ENCODE results near the gene HSBP1. TPM values are rescaled to one million over a fixed set of nuclear protein-coding genes. Genes with fewer than 3 reads are reported as not detected.

The HSBP1 gene
- total and polyA plus RNA-seq, 2 of the 13 experiments (the other 11 are each of a cell fraction or from before 2014, with no cell fraction given) = 249 to 292 TPM

DNA sequence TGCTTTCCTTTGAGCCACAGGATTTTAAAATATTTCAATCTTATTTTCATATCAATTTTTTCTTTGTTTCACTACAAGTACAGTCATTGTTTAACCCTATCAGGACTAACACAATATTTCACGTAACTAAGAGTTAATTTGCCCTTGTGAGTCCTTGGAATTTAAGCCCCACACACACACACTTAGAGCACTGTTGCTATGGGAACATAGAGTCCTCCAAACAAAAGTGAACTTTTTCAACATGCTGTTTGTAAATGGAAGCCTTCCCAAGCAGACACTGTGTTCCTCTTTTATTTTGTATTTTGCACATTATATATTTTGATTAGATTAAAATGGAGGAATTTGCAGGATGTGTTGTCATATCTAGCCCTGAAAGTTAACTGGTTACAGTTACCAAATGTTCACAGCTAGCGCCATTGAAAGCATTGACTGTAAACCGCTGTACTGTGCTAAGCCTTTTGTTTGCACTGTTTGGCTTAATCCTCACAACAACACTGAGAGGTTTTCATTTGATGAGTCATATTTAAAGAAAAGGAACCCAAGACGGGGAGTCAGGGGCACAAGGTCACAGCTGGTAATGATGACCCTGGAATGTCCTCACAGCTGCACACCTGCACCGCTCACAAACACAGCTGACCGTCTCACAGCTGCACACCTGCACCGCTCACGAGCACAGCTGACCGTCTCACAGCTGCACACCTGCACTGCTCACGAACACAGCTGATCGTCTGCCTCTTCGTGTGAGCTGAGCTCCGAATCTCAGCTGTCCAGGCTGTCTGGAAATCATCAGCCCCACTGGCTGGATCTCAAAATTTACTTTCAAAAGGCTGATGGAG, 6.3 kb downstream of the HSBP1 start (continued):
- TF ChIP-seq POGZ (CRISPR knock-in tag; IDR thresholded peaks at IDR 0.05) (0 out of 2 replicates have a peak, but pooled peaks have one; percentile 29), GTF3A (CRISPR knock-in tag; conservative IDR thresholded peaks at IDR 0.05) (no peak), ZNF296 (CRISPR knock-in tag; conservative IDR thresholded peaks at IDR 0.05) (no peak), KMT2A (CRISPR knock-in tag; IDR thresholded peaks at IDR 0.05) (no peak), ZBTB42 (CRISPR knock-in tag; IDR thresholded peaks at IDR 0.05) (0 out of 2 replicates have a peak, but pooled peaks have one; percentile 70), PITX1 (CRISPR knock-in tag; IDR thresholded peaks at IDR 0.05) (peak; percentile 98), ZNF75D (CRISPR knock-in tag; IDR thresholded peaks at IDR 0.05; ENCODE audit: borderline replicate concordance) (no peak), PHF5A (CRISPR knock-in tag; IDR thresholded peaks at IDR 0.05; ENCODE audit: low read depth, unreplicated experiment) (no peak), ETV6 (CRISPR knock-in tag; conservative IDR thresholded peaks at IDR 0.05) (no peak), ZKSCAN8 (CRISPR knock-in tag; IDR thresholded peaks at IDR 0.05; ENCODE audit: borderline replicate concordance) (peak; percentile 89), PHF21A (CRISPR knock-in tag; IDR thresholded peaks at IDR 0.05) (no peak), ZNF350 (CRISPR knock-in tag; IDR thresholded peaks at IDR 0.05; ENCODE audit: borderline replicate concordance, low read depth) (peak; percentile 44; the same call in 1 of the 2 replicates), AHR (CRISPR knock-in tag; IDR thresholded peaks at IDR 0.05) (no peak; the same call in 1 of the 2 replicates), HNRNPK (IDR thresholded peaks at IDR 0.05; ENCODE audit: low read depth, low read length, poor library complexity, severe bottlenecking) (no peak), CBX5 (CRISPR knock-in tag; IDR thresholded peaks at IDR 0.05; ENCODE audit: borderline replicate concordance) (no peak), IRX3 (CRISPR knock-in tag; IDR thresholded peaks at IDR 0.05; ENCODE audit: borderline replicate concordance, low read depth) (no peak)
- TF ChIP-seq, protein P1, sequence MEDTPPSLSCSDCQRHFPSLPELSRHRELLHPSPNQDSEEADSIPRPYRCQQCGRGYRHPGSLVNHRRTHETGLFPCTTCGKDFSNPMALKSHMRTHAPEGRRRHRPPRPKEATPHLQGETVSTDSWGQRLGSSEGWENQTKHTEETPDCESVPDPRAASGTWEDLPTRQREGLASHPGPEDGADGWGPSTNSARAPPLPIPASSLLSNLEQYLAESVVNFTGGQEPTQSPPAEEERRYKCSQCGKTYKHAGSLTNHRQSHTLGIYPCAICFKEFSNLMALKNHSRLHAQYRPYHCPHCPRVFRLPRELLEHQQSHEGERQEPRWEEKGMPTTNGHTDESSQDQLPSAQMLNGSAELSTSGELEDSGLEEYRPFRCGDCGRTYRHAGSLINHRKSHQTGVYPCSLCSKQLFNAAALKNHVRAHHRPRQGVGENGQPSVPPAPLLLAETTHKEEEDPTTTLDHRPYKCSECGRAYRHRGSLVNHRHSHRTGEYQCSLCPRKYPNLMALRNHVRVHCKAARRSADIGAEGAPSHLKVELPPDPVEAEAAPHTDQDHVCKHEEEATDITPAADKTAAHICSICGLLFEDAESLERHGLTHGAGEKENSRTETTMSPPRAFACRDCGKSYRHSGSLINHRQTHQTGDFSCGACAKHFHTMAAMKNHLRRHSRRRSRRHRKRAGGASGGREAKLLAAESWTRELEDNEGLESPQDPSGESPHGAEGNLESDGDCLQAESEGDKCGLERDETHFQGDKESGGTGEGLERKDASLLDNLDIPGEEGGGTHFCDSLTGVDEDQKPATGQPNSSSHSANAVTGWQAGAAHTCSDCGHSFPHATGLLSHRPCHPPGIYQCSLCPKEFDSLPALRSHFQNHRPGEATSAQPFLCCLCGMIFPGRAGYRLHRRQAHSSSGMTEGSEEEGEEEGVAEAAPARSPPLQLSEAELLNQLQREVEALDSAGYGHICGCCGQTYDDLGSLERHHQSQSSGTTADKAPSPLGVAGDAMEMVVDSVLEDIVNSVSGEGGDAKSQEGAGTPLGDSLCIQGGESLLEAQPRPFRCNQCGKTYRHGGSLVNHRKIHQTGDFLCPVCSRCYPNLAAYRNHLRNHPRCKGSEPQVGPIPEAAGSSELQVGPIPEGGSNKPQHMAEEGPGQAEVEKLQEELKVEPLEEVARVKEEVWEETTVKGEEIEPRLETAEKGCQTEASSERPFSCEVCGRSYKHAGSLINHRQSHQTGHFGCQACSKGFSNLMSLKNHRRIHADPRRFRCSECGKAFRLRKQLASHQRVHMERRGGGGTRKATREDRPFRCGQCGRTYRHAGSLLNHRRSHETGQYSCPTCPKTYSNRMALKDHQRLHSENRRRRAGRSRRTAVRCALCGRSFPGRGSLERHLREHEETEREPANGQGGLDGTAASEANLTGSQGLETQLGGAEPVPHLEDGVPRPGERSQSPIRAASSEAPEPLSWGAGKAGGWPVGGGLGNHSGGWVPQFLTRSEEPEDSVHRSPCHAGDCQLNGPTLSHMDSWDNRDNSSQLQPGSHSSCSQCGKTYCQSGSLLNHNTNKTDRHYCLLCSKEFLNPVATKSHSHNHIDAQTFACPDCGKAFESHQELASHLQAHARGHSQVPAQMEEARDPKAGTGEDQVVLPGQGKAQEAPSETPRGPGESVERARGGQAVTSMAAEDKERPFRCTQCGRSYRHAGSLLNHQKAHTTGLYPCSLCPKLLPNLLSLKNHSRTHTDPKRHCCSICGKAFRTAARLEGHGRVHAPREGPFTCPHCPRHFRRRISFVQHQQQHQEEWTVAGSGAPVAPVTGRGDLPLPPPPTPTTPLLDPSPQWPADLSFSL (CRISPR knock-in tag; IDR thresholded peaks at IDR 0.05) = peak; percentile 70
- TF ChIP-seq, protein P2, sequence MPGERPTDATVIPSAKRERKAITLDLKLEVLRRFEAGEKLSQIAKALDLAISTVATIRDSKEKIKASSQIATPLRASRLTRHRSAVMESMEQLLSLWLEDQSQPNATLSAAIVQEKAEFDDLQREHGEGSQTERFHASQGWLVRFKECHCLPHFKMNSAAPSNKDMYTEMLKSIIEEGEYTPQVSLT (CRISPR knock-in tag; IDR thresholded peaks at IDR 0.05; ENCODE audit: borderline replicate concordance, low read depth) = no peak
- TF ChIP-seq, protein P3, sequence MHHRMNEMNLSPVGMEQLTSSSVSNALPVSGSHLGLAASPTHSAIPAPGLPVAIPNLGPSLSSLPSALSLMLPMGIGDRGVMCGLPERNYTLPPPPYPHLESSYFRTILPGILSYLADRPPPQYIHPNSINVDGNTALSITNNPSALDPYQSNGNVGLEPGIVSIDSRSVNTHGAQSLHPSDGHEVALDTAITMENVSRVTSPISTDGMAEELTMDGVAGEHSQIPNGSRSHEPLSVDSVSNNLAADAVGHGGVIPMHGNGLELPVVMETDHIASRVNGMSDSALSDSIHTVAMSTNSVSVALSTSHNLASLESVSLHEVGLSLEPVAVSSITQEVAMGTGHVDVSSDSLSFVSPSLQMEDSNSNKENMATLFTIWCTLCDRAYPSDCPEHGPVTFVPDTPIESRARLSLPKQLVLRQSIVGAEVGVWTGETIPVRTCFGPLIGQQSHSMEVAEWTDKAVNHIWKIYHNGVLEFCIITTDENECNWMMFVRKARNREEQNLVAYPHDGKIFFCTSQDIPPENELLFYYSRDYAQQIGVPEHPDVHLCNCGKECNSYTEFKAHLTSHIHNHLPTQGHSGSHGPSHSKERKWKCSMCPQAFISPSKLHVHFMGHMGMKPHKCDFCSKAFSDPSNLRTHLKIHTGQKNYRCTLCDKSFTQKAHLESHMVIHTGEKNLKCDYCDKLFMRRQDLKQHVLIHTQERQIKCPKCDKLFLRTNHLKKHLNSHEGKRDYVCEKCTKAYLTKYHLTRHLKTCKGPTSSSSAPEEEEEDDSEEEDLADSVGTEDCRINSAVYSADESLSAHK (CRISPR knock-in tag; IDR thresholded peaks at IDR 0.05; ENCODE audit: borderline replicate concordance) = no peak
